ENCODE measurements around the gene EVC2.

- TF ChIP-seq, protein P1, sequence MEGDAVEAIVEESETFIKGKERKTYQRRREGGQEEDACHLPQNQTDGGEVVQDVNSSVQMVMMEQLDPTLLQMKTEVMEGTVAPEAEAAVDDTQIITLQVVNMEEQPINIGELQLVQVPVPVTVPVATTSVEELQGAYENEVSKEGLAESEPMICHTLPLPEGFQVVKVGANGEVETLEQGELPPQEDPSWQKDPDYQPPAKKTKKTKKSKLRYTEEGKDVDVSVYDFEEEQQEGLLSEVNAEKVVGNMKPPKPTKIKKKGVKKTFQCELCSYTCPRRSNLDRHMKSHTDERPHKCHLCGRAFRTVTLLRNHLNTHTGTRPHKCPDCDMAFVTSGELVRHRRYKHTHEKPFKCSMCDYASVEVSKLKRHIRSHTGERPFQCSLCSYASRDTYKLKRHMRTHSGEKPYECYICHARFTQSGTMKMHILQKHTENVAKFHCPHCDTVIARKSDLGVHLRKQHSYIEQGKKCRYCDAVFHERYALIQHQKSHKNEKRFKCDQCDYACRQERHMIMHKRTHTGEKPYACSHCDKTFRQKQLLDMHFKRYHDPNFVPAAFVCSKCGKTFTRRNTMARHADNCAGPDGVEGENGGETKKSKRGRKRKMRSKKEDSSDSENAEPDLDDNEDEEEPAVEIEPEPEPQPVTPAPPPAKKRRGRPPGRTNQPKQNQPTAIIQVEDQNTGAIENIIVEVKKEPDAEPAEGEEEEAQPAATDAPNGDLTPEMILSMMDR (IDR thresholded peaks at IDR 0.05; ENCODE audit: poor library complexity, severe bottlenecking) = no peak
- TF ChIP-seq, protein P2, sequence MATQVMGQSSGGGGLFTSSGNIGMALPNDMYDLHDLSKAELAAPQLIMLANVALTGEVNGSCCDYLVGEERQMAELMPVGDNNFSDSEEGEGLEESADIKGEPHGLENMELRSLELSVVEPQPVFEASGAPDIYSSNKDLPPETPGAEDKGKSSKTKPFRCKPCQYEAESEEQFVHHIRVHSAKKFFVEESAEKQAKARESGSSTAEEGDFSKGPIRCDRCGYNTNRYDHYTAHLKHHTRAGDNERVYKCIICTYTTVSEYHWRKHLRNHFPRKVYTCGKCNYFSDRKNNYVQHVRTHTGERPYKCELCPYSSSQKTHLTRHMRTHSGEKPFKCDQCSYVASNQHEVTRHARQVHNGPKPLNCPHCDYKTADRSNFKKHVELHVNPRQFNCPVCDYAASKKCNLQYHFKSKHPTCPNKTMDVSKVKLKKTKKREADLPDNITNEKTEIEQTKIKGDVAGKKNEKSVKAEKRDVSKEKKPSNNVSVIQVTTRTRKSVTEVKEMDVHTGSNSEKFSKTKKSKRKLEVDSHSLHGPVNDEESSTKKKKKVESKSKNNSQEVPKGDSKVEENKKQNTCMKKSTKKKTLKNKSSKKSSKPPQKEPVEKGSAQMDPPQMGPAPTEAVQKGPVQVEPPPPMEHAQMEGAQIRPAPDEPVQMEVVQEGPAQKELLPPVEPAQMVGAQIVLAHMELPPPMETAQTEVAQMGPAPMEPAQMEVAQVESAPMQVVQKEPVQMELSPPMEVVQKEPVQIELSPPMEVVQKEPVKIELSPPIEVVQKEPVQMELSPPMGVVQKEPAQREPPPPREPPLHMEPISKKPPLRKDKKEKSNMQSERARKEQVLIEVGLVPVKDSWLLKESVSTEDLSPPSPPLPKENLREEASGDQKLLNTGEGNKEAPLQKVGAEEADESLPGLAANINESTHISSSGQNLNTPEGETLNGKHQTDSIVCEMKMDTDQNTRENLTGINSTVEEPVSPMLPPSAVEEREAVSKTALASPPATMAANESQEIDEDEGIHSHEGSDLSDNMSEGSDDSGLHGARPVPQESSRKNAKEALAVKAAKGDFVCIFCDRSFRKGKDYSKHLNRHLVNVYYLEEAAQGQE (IDR thresholded peaks at IDR 0.05; ENCODE audit: borderline replicate concordance) = no peak
- TF ChIP-seq RAD21 (conservative IDR thresholded peaks at IDR 0.05) (no peak), SMC3 (conservative IDR thresholded peaks at IDR 0.05; ENCODE audit: poor library complexity) (no peak), EZH2 (IDR thresholded peaks at IDR 0.05; ENCODE audit: borderline replicate concordance, insufficient read depth, low read length, poor library complexity, severe bottlenecking) (no peak), MXI1 (conservative IDR thresholded peaks at IDR 0.05; ENCODE audit: poor library complexity, severe bottlenecking) (no peak), POLR2AphosphoS5 (IDR thresholded peaks at IDR 0.05) (no peak), EP300 (conservative IDR thresholded peaks at IDR 0.05; ENCODE audit: poor library complexity, severe bottlenecking) (no peak), TAF1 (IDR thresholded peaks at IDR 0.05; ENCODE audit: low read depth) (no peak)
Observed at GRCh38 chr4:5742388-5742787, 34.0 kb upstream of the EVC2 start.
